Panc1 (cell line): Measurements from ENCODE around the gene SERPINA4. TPM values are rescaled to one million over a fixed set of nuclear protein-coding genes. Genes with fewer than 3 reads are reported as not detected.

Source experiments
- ATAC-seq: fragments of 200-7000 bp; cut with Tn5 transposase; 2 replicates; pipeline ENCODE4 v1.9.1; 2020; ENCODE audit warnings: mild to moderate bottlenecking, moderate library complexity
- BruUV-seq: library from RNA; stranded (reverse); fragments of 400-500 nt; replicated peaks from 2 replicates; lab custom pipeline; 2021; lab: Mats Ljungman, UMichigan
- CTCF ChIA-PET: fragments of 300-600 bp; sonication (Branson Sonifier 250); formaldehyde crosslinking; loops from one replicate; lab custom pipeline; 2022; ENCODE audit warnings: antibody characterized with exemption; lab: Charles Lee
- POLR2A ChIA-PET: fragments of 300-600 bp; sonication (Branson Sonifier 250); formaldehyde crosslinking; loops from one replicate; lab custom pipeline; 2022; ENCODE audit warnings: antibody characterized with exemption; lab: Charles Lee
- DNase-seq: peaks from one replicate; pipeline ENCODE4 v3.0.0-alpha.2; 2010; ENCODE audit warnings: low read depth, low spot score
- H3K27ac ChIP-seq: 2 replicates; pipeline ENCODE4 v1.5.1; 2011; ENCODE audit warnings: mild to moderate bottlenecking, low read length, inconsistent platforms
- H3K27me3 ChIP-seq: fragments of 200-500 bp; sonication (Bioruptor generic); 2 replicates; pipeline ENCODE4 v1.6.0; 2014; ENCODE audit warnings: low read length, inconsistent platforms; ENCODE audit not compliant: control insufficient read depth, insufficient read depth
- H3K36me3 ChIP-seq: fragments of 200-500 bp; sonication (Bioruptor generic); 2 replicates; pipeline ENCODE4 v1.5.1; 2014; ENCODE audit warnings: inconsistent platforms, mild to moderate bottlenecking, low read length, moderate library complexity; ENCODE audit not compliant: control insufficient read depth, insufficient read depth
- H3K4me1 ChIP-seq: 2 replicates; pipeline ENCODE4 v1.5.1; 2011; ENCODE audit warnings: inconsistent platforms, mild to moderate bottlenecking, low read length, moderate library complexity; ENCODE audit not compliant: control insufficient read depth, insufficient read depth
- H3K4me3 ChIP-seq, 2 experiments: 2 replicates each; pipeline ENCODE4 v1.5.1; 2011 to 2012; ENCODE audit warnings: low read depth in 2 of 2, low read length in 2 of 2, mild to moderate bottlenecking in 2 of 2, inconsistent platforms in 1 of 2, moderate library complexity in 1 of 2
- H3K9me3 ChIP-seq: fragments of 200-500 bp; sonication (Bioruptor generic); 2 replicates; pipeline ENCODE4 v1.5.1; 2014; ENCODE audit warnings: low read depth, mild to moderate bottlenecking, inconsistent platforms, low read length, moderate library complexity; ENCODE audit not compliant: control insufficient read depth, insufficient read depth
- POLR2AphosphoS5 ChIP-seq: IDR thresholded peaks from 2 replicates; pipeline ENCODE4 v1.6.1; 2012; ENCODE audit warnings: mild to moderate bottlenecking, low read depth, low read length, moderate library complexity
- SIN3A ChIP-seq: IDR thresholded peaks from 2 replicates; pipeline ENCODE4 v1.6.1; 2012; ENCODE audit warnings: low read depth, mild to moderate bottlenecking, low read length, moderate library complexity, borderline replicate concordance; ENCODE audit not compliant: insufficient read depth
- TCF7L2 ChIP-seq: IDR thresholded peaks from 2 replicates; pipeline ENCODE4 v1.6.1; 2011; ENCODE audit warnings: mild to moderate bottlenecking, low read depth, low read length, inconsistent platforms
- in situ Hi-C: cut with HindIII; loops from 2 replicates; pipeline ENCODE4 v1.10.0; 2016; ENCODE audit warnings: low sequenced_read_pairs, low pct_unique_long_range_greater_than_20kb
- intact Hi-C: fragments of 100-400 bp; cut with micrococcal nuclease; formaldehyde crosslinking; loops from one replicate; pipeline ENCODE4 v1.10.0; 2022; ENCODE audit not compliant: unreplicated experiment
- total RNA-seq: library from RNA; stranded (reverse); gene quantifications from one replicate; pipeline ENCODE4 v1.2.1, GENCODE V29; 2021; ENCODE audit not compliant: unreplicated experiment
- TF ChIP-seq, protein P1 (sequence below): fragments of 450-650 bp; IDR thresholded peaks from 2 replicates; pipeline ENCODE4 v1.5.1; 2017; ENCODE audit warnings: mild to moderate bottlenecking
- TF ChIP-seq, protein P2 (sequence below), 2 experiments: IDR thresholded peaks; 2 replicates each; pipeline ENCODE4 v1.6.1; 2011 to 2012; ENCODE audit warnings: low read depth in 2 of 2, control low read depth in 1 of 2, low read length in 1 of 2, mild to moderate bottlenecking in 1 of 2, moderate library complexity in 1 of 2; ENCODE audit not compliant: insufficient read depth in 1 of 2

Gene SERPINA4
- total RNA-seq, 1 experiment from 2014 or later, result 0.10 TPM

DNA sequence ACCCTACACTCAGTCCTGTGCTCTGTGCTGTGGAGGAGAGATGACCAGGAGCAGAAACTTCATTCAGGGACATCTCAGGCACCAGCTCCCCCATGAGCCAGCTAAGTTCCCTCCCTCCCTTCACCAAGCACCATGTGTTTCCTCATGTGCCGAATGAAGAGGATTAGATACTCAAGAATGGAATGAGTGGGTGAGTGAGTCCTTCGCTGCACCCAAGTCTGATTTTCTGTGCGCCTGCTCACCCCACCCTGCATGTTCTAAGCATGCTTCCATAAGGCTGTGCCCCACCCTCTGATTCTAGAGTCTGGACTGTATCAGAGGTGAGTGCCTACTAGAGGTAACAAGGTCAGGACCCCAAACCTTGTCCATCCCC, 32.1 kb downstream of the SERPINA4 start:
- no peak overlapping the region for H3K27ac ChIP-seq
- intact Hi-C loops, result no loop called here

DNA sequence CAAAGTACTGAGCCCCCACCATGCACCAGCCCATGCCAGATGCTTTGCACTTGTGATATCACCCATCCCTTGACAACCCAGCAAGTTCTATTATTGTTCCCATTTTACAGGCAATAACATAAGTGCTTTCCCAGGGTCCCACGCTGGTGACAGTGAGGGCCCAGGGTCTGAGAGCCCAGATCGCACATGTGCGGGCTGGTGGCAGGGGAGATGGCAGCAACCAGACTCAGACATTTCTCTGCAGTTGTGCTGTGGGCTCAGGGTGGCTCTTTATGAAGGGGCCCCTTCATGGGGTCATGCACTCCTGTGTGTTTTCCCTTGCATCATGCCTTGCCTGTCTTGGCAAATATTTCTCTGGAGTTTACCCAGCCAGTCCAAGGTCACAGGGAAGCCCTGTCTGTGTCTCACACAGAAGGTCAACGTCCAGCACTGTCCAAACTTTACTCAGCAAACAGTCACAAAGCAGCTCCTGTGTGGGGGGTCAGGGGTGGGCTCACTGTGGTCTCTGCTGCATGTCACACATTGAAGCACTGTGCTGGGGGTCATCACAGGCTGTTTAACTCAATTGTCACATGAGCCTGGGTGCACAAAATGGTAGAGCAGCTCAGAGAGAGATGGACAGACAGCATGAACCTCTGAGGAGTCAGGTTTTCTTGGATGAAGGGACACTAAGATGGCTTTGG, 32.6 kb downstream of the SERPINA4 start:
- intact Hi-C loops, result no loop called here
- DNase-seq (no peak), ATAC-seq (no peak)
- no TSS peak for BruUV-seq
- H3K27ac ChIP-seq, result no peak overlapping the region
- in situ Hi-C loops, result no loop called here
- no peaks in the 10 kb centered on the region for H3K9me3 ChIP-seq
- ChIA-PET POLR2A (no interaction called here), CTCF (no interaction called here)
- no peak for TF ChIP-seq SIN3A
- TF ChIP-seq TCF7L2, result no peak
- TF ChIP-seq POLR2AphosphoS5, result no peak
- TF ChIP-seq, protein P1, sequence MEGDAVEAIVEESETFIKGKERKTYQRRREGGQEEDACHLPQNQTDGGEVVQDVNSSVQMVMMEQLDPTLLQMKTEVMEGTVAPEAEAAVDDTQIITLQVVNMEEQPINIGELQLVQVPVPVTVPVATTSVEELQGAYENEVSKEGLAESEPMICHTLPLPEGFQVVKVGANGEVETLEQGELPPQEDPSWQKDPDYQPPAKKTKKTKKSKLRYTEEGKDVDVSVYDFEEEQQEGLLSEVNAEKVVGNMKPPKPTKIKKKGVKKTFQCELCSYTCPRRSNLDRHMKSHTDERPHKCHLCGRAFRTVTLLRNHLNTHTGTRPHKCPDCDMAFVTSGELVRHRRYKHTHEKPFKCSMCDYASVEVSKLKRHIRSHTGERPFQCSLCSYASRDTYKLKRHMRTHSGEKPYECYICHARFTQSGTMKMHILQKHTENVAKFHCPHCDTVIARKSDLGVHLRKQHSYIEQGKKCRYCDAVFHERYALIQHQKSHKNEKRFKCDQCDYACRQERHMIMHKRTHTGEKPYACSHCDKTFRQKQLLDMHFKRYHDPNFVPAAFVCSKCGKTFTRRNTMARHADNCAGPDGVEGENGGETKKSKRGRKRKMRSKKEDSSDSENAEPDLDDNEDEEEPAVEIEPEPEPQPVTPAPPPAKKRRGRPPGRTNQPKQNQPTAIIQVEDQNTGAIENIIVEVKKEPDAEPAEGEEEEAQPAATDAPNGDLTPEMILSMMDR, result no peak
- TF ChIP-seq, protein P2, sequence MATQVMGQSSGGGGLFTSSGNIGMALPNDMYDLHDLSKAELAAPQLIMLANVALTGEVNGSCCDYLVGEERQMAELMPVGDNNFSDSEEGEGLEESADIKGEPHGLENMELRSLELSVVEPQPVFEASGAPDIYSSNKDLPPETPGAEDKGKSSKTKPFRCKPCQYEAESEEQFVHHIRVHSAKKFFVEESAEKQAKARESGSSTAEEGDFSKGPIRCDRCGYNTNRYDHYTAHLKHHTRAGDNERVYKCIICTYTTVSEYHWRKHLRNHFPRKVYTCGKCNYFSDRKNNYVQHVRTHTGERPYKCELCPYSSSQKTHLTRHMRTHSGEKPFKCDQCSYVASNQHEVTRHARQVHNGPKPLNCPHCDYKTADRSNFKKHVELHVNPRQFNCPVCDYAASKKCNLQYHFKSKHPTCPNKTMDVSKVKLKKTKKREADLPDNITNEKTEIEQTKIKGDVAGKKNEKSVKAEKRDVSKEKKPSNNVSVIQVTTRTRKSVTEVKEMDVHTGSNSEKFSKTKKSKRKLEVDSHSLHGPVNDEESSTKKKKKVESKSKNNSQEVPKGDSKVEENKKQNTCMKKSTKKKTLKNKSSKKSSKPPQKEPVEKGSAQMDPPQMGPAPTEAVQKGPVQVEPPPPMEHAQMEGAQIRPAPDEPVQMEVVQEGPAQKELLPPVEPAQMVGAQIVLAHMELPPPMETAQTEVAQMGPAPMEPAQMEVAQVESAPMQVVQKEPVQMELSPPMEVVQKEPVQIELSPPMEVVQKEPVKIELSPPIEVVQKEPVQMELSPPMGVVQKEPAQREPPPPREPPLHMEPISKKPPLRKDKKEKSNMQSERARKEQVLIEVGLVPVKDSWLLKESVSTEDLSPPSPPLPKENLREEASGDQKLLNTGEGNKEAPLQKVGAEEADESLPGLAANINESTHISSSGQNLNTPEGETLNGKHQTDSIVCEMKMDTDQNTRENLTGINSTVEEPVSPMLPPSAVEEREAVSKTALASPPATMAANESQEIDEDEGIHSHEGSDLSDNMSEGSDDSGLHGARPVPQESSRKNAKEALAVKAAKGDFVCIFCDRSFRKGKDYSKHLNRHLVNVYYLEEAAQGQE (IDR thresholded peaks at IDR 0.05; ENCODE audit: insufficient read depth in 1 of 2, low read depth in 2 of 2, low read length in 1 of 2), result no peak
- H3K36me3 ChIP-seq, result no peaks in the 10 kb centered on the region
- H3K4me1 ChIP-seq, result peaks cover 9% of the 10 kb centered on the region
- H3K27me3 ChIP-seq, result no peaks in the 10 kb centered on the region
- H3K4me3 ChIP-seq, result no peak overlapping the region

More for the DNA sequence above, 32.1 kb downstream of the SERPINA4 start:
- POLR2A ChIA-PET, result no interaction called here
- in situ Hi-C loops, result no loop called here
- Histone ChIP-seq H3K9me3 (no peaks in the 10 kb centered on the region), H3K4me1 (peaks cover 4% of the 10 kb centered on the region; the same call in 1 of the 2 replicates), H3K27me3 (no peaks in the 10 kb centered on the region), H3K4me3 (no peak overlapping the region), H3K36me3 (no peaks in the 10 kb centered on the region)
- CTCF ChIA-PET, result no interaction called here
- ATAC-seq (no peak), DNase-seq (no peak)
- BruUV-seq, result no TSS peak
- TF ChIP-seq TCF7L2 (no peak), POLR2AphosphoS5 (no peak), SIN3A (no peak)
- TF ChIP-seq, protein P2 (IDR thresholded peaks at IDR 0.05; ENCODE audit: insufficient read depth in 1 of 2, low read depth in 2 of 2, low read length in 1 of 2), result no peak
- TF ChIP-seq, protein P1, result no peak
